Activated CD4-positive, alpha-beta T cell treated with anti-CD3 and anti-CD28 coated beads, Interleukin-2, Interleukin-6, amounts not matched to agents 100 ng/mL and 50 ng/mL, durations not matched to agents 16 hours and 8 hours (primary cell): ENCODE measurements around the gene SH3BP5.

Source experiments
- DNase-seq: peaks from one replicate; pipeline ENCODE4 v3.0.0-alpha.2; 2020

Gene SH3BP5

DNA sequence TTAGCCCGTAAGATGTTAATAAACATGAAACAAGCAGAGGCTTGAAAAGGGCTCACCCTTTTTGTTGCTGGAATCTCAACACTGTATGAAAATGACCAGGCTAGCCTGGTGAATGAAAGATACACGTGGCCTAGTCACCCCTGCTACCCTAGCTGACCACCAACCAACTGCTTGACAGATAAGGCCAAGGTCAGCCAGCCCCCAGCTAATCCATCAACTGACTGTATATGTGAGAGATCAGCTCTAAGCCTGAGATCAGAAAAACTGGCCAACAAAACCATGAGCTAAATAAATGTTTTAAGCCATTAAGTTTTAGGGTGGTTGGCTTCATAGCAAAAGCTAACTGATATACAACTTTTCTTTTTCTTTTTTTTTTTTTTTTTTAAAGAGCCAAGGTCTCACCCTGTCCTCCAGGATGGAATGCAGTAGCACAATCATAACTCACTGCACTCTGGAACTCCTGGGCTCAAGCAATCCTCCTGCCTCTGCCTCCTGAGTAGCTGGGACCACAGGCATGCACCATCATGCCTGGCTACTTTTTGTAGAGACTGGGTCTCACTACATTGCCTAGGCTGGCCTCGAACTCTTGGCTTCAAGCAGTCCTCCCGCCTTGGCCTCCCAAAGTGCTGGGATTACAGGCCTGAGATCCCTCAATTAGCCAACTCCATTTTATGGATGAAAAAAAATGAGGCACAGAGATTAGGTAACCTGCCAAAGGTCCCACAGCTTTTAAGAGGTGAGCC is 34.6 kb downstream of the SH3BP5 start:
- no peak for DNase-seq

- DNase-seq: no peak
Measured at GRCh38 chr3:15295506-15295905, 36.9 kb downstream of the SH3BP5 start.

GRCh38 chr3:15294929-15295328 is 37.5 kb downstream of the SH3BP5 start:
- DNase-seq: no peak

DNA sequence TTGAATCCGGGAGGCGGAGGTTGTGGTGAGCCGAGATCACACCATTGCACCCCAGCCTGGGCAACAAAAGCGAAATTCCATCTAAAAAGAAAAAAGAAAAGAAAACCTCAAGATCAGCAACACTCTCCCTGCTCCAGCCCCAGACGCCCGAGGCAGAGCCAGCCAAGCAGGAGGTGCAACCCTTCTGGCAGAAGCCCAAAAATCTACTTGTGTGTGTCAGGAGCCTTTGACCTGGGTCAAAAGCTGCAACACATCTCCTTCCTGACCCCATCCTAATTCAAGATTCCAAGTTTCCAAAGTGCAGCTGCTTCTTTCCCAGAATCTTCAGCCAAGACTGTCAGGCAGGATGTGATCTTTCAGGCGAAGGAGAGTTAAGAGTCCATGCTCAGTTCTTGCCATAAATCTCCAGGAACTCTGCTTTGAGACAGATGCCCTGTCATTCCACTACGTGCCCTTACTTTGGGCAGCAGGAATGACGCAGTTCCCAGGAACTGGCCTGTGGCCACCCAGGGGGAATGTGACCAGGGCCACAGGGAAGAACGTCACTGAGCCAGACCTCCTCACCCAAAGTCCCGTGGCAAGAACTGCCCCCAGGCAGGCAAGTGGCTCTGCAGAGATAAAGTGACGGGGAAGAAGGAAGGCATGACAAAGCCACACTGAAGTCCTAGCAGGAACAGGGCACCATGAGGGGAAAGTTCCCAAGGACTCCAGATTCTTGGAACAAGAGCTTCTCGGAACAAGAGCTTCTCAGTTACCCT is 39.4 kb downstream of the SH3BP5 start:
- no peak for DNase-seq

DNA sequence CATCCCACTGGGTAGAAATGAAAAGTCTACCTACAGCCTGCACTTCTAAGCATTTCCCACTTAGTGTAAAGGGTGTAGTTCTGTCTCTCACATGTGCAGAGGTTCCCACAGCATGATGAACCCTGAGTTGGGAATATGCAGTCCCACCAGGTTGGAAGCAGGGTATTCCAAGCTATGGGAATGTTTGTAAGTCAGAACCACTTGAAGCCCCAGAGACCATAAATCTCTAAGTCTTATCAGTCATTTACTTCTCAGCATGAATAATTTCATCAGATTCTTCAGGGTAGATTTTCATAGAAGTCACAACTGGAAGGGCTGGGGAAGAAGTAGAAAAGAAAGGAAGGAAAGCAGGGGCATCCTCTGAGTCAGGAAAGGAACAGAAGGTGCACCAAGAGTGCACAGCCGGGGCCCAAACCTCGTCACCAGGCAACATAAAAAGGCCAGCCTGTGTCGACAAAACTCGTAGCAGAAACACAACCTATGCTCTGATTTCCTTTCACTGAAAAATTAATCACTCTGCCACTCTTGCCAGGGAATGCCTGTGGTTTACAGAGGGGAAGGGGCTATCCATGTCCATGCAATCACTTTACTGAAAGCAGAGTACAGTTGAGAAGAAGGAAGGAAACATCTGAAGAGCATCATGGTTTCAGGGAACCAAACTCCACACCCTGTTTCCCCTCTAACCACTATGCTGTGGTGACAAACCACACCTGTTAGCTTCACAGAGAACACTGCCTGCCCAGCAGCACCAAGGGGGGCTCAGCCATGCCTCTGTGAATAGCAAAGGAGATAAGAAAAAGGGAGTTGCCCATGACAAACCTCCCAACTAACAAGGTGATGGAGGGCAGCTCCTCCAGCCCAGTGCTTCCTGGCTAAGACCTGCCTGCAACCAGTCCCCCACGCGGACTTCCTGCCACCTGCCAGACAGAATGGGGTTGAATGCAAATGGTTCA is 40.5 kb downstream of the SH3BP5 start:
- peak; percentile 78 for DNase-seq

- DNase-seq: no peak
Measured at GRCh38 chr3:15290736-15291135, 41.6 kb downstream of the SH3BP5 start.

DNA sequence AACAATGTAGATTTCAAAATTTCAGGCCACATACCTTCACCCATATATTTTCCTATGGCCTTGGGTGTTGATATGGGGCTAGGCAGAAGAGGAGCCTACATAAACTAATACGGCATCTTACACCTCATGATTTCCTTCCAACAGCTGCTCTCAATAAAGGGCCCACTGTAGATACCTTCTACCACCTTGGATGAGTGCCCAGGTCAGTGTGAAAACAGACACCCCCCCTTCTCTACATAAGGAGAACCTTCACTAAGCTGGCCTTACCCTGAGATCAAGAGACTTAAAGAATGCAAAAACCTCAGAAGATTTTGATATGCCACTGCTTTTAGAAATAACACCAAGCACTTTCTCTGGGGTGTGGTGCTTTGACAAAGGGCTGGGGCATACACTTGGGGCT is 42.7 kb downstream of the SH3BP5 start:
- no peak for DNase-seq

- no peak for DNase-seq
Measured at GRCh38 chr3:15288331-15289035, 43.9 kb downstream of the SH3BP5 start.

GRCh38 chr3:15287565-15288330 is 44.6 kb downstream of the SH3BP5 start:
- DNase-seq: no peak

- no peak for DNase-seq
Measured at GRCh38 chr3:15286022-15286421, 46.4 kb downstream of the SH3BP5 start.

DNA sequence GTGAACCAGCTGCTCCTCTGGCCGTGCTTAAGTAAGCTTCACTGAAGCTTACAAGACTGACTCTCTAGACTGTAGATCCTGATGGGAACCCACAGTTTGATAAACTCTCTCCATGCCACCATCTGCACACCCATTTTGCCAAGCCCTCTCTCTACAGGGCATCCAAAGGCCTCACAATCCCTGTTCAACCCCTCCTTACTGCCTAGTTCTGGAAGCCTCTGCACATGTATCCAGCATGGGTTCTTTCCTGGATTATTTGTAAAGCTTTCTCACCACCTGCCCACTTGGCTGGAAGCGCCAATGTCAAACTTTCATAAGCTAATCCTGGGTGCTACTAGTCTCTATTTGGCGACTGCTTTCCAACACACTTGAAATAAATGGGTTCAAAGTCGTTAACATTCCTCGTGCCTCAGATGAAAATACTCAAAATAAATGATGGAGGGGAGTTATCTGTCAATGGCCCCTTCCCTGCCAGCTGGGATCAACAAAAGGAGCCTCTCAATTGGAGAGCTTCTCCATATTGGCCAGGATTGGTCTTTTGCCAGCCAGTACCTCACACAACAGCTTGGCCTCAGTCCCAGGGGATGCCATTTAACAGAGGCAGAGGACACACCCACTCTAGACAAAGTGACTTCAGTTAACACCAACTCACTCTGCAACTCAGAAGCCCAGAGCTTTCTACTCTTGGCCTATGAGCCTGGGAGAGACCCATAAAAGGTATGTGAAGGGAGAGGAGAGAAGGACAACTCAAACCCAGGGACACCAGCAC is 48.1 kb downstream of the SH3BP5 start:
- DNase-seq: no peak

DNA sequence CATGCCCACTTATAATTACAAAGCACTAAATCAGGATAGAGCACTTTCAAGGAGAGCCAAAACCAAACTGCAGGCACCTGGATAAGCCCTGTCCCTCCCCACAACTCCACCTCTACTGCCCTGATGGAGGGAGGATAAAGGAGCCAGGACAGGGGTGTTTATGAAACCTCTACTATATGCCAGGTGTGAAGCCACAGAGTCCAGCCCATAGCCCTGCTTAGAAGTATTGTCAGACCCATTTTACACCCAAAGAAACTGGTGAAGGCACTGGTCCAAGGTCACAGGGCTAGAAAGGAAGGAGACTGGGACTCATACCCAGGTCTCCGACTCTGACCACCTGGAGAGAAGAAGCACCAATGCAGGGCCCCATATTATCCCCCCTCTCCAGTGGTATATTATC is 48.7 kb downstream of the SH3BP5 start:
- DNase-seq: no peak

DNA sequence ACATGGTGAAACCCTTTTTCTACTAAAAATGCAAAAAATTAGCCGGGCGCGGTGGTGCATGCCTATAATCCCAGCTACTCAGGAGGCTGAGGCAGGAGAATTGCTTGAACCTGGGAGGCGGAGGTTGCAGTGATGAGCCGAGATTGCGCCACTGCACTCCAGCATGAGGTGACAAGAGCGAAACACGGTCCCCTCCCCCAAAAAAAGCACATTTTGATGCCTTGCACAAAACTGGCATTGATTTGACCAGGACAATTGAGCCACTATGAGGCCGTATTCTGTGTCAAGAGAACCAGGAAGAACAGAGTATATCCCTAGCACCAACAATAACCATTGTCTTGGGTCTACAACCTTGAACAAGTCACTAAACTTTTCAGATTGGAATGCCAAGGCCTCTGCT is 50.6 kb downstream of the SH3BP5 start:
- no peak for DNase-seq

DNA sequence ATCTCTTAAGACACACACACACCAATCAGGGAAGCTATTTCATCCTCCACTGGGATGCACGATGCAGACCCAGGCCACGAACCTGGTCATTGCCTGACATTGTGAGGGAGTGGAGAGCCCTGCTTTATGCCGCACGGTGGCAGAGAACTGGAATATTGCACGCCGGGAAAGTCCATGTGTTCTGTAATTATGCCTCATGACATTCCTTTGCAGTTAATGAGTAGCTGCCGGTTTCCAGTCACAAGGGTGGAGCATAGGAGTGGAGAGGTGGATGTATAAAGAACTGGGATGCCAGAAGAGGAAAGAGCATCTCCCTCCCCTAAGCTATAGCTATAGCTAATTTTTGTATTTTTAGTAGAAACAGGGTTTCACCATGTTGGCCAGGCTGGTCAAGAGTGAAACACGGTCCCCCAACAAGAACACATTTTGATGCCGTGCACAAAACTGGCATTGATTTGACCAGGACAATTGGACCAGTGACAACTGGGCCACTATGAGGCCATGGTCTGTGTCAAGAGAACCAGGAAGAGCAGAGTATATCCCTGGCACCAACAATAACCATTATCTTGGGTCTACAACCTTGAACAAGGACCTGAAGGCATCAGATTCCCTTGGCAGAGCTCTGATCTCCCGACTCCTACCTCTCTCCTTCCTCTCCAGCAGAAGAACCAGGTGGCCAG is 51.4 kb downstream of the SH3BP5 start:
- DNase-seq: no peak

DNA sequence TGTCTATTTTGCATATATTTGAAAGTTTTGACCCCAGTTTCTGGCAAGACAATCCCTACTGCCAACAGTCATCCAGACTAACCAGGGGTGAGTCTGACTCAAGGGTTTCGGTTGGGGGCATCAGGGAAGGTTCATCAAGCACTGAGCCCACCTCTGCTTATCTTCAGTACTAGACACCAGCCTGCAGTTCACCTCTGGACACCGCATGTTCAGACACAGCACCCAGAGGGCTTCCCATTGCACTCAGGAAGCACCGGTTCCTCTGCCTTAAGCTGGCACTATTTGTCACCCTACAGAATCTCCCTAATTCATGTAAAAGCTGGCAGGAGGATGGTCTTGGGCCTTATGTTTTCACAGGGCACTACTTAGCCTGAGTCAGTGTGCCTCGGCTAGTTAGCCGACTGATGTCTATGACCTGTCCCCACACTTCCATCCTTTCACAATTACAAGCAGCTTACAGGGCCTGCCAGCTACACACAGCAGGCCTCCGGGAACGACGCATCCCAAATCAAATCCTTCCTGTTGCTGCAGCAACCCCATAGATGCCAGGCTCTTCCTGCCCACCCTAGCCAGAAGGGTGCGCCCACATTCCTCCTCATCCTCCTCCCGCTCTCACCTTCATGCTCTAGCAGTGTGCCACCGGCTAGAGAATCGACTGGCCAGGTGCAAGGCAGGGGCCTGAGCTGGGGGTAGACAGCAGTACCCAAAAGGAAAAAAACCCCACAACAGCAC is 52.5 kb downstream of the SH3BP5 start:
- no peak for DNase-seq

GRCh38 chr3:15279205-15279604 is 53.2 kb downstream of the SH3BP5 start:
- no peak for DNase-seq

- no peak for DNase-seq
Measured at GRCh38 chr3:15277861-15278500, 54.4 kb downstream of the SH3BP5 start.

DNA sequence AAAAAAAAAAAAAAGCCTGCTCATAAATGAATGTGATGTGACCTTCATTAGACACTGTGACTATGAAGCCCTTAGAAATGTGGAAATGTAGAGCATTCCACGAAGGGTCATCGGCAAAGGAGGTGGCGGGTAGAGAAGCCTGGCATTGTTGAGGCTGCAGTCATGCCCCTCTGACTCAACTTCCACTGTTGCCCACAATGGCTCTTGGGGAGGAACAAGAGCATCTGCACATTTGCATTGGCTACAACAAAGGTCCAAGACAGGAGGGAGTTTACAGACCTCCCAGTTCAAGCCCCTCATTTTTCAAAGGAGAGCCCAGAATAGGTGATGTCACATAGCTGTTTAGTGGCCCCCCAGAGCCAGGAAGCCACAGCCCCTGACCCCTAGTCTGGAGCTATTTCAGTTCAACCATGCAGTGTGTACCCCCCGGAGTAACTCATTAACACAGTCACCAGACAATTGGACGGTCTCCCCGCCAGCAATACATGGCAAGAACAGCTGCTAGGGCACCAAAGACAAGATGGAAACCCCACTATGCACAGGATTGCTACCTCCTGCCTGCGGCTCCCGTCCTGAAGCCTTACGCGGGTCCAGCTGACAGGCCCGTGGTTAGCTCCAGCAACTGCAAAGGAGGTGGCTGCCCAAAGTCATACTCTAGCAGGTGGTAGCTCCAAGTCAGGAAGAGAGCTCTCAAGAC is 56.2 kb downstream of the SH3BP5 start:
- DNase-seq: no peak

DNA sequence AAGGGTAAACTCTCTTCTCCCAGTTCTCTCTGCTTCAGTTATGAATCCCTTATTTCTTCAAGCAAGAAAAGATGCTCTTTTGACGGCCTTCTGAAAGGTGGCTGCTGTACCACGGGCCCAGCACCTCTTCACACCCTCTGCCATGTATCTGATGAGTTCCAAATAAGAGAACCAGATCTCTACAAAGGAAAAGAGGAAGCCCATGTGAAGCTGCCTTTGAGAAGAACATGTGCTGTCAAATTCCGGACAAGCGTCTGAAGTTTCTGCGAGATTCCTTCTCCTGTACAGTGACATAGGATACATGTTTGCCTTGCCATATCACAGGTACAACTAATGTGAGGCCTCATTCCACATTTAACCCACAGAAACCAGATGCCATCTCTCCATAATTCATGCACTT is 59.2 kb downstream of the SH3BP5 start:
- DNase-seq: no peak
